Endothelial cell of umbilical vein (primary cell): Measurements from ENCODE around the gene KCNJ12. TPM values are rescaled to one million over a fixed set of nuclear protein-coding genes. Genes with fewer than 3 reads are reported as not detected.

Experiments
- BruUV-seq: library from RNA; stranded (reverse); fragments of 400-500 nt; replicated peaks from 2 replicates; lab custom pipeline; 2021; lab: Mats Ljungman, UMichigan
- CTCF ChIA-PET: fragments of 300-600, 350-600 bp; sonication (Branson Sonifier 250); formaldehyde crosslinking; loops from one replicate; lab custom pipeline; 2021; ENCODE audit warnings: antibody characterized with exemption, inconsistent platforms; lab: Charles Lee
- POLR2A ChIA-PET: fragments of 300-600, 350-600 bp; sonication (Branson Sonifier 250); formaldehyde crosslinking; loops from one replicate; lab custom pipeline; 2021; ENCODE audit warnings: antibody characterized with exemption, inconsistent platforms; lab: Charles Lee
- DNase-seq: peaks from one replicate; pipeline ENCODE4 v3.0.0-alpha.2; 2011; ENCODE audit warnings: low read depth, low spot score
- FAIRE-seq: peaks from 2 replicates; lab custom pipeline; 2011; peaks lifted over from hg19 to GRCh38; lab: Jason Lieb, UNC
- H2AFZ ChIP-seq: 2 replicates; pipeline ENCODE4 v1.6.0; 2012; ENCODE audit warnings: low read depth, low read length, control low read depth, inconsistent platforms
- H3K27ac ChIP-seq: 2 replicates; pipeline ENCODE4 v1.5.1; 2011; ENCODE audit warnings: low read depth, mild to moderate bottlenecking, control low read depth, low read length, moderate library complexity; ENCODE audit not compliant: insufficient read depth
- H3K27me3 ChIP-seq, 2 experiments: 2 replicates each; pipeline versions ENCODE4 v1.6.0 to v1.6.1; 2011; ENCODE audit warnings: low read length in 2 of 2, mixed read lengths in 1 of 2; ENCODE audit not compliant: control insufficient read depth in 2 of 2, insufficient read depth in 2 of 2
- H3K36me3 ChIP-seq, 2 experiments: 2 replicates in 1 of 2; 3 replicates in 1 of 2; pipeline ENCODE4 v1.5.1; 2011; ENCODE audit warnings: low read length in 2 of 2, mild to moderate bottlenecking in 1 of 2, moderate library complexity in 1 of 2; ENCODE audit not compliant: control insufficient read depth in 2 of 2, insufficient read depth in 2 of 2; ENCODE audit errors: extremely low read depth in 1 of 2
- H3K4me1 ChIP-seq: 3 replicates; pipeline ENCODE4 v1.5.1; 2011; ENCODE audit warnings: mild to moderate bottlenecking, low read length; ENCODE audit not compliant: control insufficient read depth, insufficient read depth; ENCODE audit errors: extremely low read depth
- H3K4me2 ChIP-seq: 2 replicates; pipeline ENCODE4 v1.6.1; 2011; ENCODE audit warnings: low read length, control low read depth, mixed read lengths; ENCODE audit not compliant: insufficient read depth
- H3K4me3 ChIP-seq, 3 experiments: fragments of 200-600 bp in 1 of 3; sonication (generic), shearing (Covaris generic) in 1 of 3; replicated peaks in 1 of 3; 2 replicates each; pipeline ENCODE4 v1.5.1; 2011 to 2016; ENCODE audit warnings: control low read depth in 3 of 3, low read length in 3 of 3, mild to moderate bottlenecking in 2 of 3, inconsistent platforms in 1 of 3, low read depth in 1 of 3, moderate library complexity in 1 of 3; ENCODE audit not compliant: insufficient read depth in 1 of 3
- H3K79me2 ChIP-seq: 2 replicates; pipeline ENCODE4 v1.6.0; 2012; ENCODE audit warnings: low read length, inconsistent platforms; ENCODE audit not compliant: control insufficient read depth, insufficient read depth
- H3K9ac ChIP-seq: replicated peaks from 2 replicates; pipeline ENCODE3; 2011; ENCODE audit warnings: low read length, control low read depth; ENCODE audit not compliant: insufficient read depth; ENCODE audit errors: extremely low read depth
- H3K9me1 ChIP-seq: replicated peaks from 3 replicates; pipeline ENCODE4 v1.6.0; 2011; ENCODE audit warnings: mild to moderate bottlenecking, low read length; ENCODE audit not compliant: control insufficient read depth, insufficient read depth; ENCODE audit errors: extremely low read depth
- H3K9me3 ChIP-seq: replicated peaks from 2 replicates; pipeline ENCODE4 v1.5.1; 2012; ENCODE audit warnings: low read length, inconsistent platforms; ENCODE audit not compliant: control insufficient read depth, insufficient read depth
- H4K20me1 ChIP-seq: replicated peaks from 2 replicates; pipeline ENCODE3; 2011; ENCODE audit warnings: mild to moderate bottlenecking, low read length; ENCODE audit not compliant: control insufficient read depth, insufficient read depth; ENCODE audit errors: extremely low read depth
- CTCF ChIP-seq, 2 donors: IDR thresholded peaks; 1 replicate in 1 of 2; 2 replicates in 1 of 2; pipeline ENCODE4 v1.5.1; 2011; ENCODE audit warnings: low read length in 2 of 2, mild to moderate bottlenecking in 2 of 2, moderate library complexity in 2 of 2, control low read depth in 1 of 2, inconsistent platforms in 1 of 2, low read depth in 1 of 2; ENCODE audit not compliant: insufficient read depth in 1 of 2; ENCODE audit errors: extremely low read depth in 1 of 2
- EZH2 ChIP-seq: IDR thresholded peaks from 2 replicates; pipeline ENCODE4 v1.6.1; 2012; ENCODE audit warnings: borderline replicate concordance, low read depth, mild to moderate bottlenecking, moderate library complexity, low read length, inconsistent platforms; ENCODE audit not compliant: severe bottlenecking
- FOS ChIP-seq: IDR thresholded peaks from 2 replicates; pipeline ENCODE4 v1.6.1; 2011; ENCODE audit warnings: mild to moderate bottlenecking, low read length, moderate library complexity, borderline replicate concordance; ENCODE audit not compliant: insufficient read depth
- GATA2 ChIP-seq: IDR thresholded peaks from 2 replicates; pipeline ENCODE4 v1.7.0; 2011; ENCODE audit warnings: low read depth, mild to moderate bottlenecking, moderate library complexity, mixed read lengths, low read length; ENCODE audit not compliant: insufficient read length, insufficient read depth
- JUN ChIP-seq: IDR thresholded peaks from 2 replicates; pipeline ENCODE4 v1.6.1; 2011; ENCODE audit warnings: borderline replicate concordance, low read depth; ENCODE audit not compliant: insufficient read length, insufficient read depth
- MAX ChIP-seq: IDR thresholded peaks from 2 replicates; pipeline ENCODE4 v1.6.1; 2011; ENCODE audit not compliant: insufficient read depth, insufficient read length
- MYC ChIP-seq: IDR thresholded peaks from one replicate; pipeline ENCODE4 v1.6.1; 2011; ENCODE audit warnings: mild to moderate bottlenecking, low read depth, low read length
- POLR2A ChIP-seq: IDR thresholded peaks from 2 replicates; pipeline ENCODE4 v1.6.1; 2012; ENCODE audit warnings: low read depth, mild to moderate bottlenecking, control low read depth, low read length
- POLR2AphosphoS5 ChIP-seq: IDR thresholded peaks from 2 replicates; pipeline ENCODE4 v1.6.1; 2012; ENCODE audit warnings: low read depth, mild to moderate bottlenecking, control low read depth, low read length, moderate library complexity; ENCODE audit not compliant: insufficient read depth
- dilution Hi-C: fragments of 300-500 bp; cut with MboI; formaldehyde crosslinking; loops from one replicate; pipeline ENCODE4 v1.15.0; 2019; ENCODE audit warnings: low sequenced_read_pairs; ENCODE audit not compliant: extremely low pct_ligation_motif_present
- intact Hi-C: fragments of 100-400 bp; cut with micrococcal nuclease; formaldehyde crosslinking; loops from one replicate; pipeline ENCODE4 v1.10.0; 2022
- polyA plus RNA-seq, 4 experiments: library from polyadenylated mRNA; depleted of rRNA in 3 of 4; stranded (reverse) in 3 of 4; unstranded in 1 of 4; fragments of >200 nt; gene quantifications; 2 replicates each; pipeline versions ENCODE4 v1.2.1 to v1.2.3, GENCODE V29; 2011 to 2012; ENCODE audit warnings: missing spikeins in 1 of 4
- total RNA-seq: library from RNA; stranded (reverse); gene quantifications from 2 replicates; pipeline ENCODE4 v1.2.3, GENCODE V29; 2021

Gene KCNJ12
- total and polyA plus RNA-seq, 2 donors (not counting 3 experiments of a cell fraction or from before 2014, with no cell fraction given), result 0.19 to 0.44 TPM

GRCh38 chr17:21359483-21359840 lies 16.7 kb upstream of the KCNJ12 start:
- H2AFZ ChIP-seq, result no peak overlapping the region
- FAIRE-seq, result no peak
- CTCF ChIA-PET, result no interaction called here
- H3K79me2 ChIP-seq, result no peaks in the 10 kb centered on the region
- no peaks in the 10 kb centered on the region for H3K36me3 ChIP-seq
- H3K9me3 ChIP-seq, result no peaks in the 10 kb centered on the region
- H3K4me1 ChIP-seq, result no peaks in the 10 kb centered on the region
- POLR2A ChIA-PET, result no interaction called here
- no peak for DNase-seq
- TF ChIP-seq MAX (no peak), FOS (no peak), POLR2AphosphoS5 (no peak), JUN (no peak), MYC (no peak), POLR2A (no peak), EZH2 (no peak), GATA2 (no peak), CTCF (IDR thresholded peaks at IDR 0.05; ENCODE audit: extremely low read depth in 1 of 2, insufficient read depth in 1 of 2, low read depth in 1 of 2, low read length in 2 of 2) (no peak)
- intact Hi-C loops, result no loop called here
- H3K9ac ChIP-seq, result no peak overlapping the region
- dilution Hi-C loops, result no loop called here
- no TSS peak for BruUV-seq
- no peaks in the 10 kb centered on the region for H3K9me1 ChIP-seq
- H3K4me3 ChIP-seq, result no peak overlapping the region
- H3K27me3 ChIP-seq, result no peaks in the 10 kb centered on the region
- H3K4me2 ChIP-seq, result no peak overlapping the region
- H4K20me1 ChIP-seq, result no peaks in the 10 kb centered on the region
- no peak overlapping the region for H3K27ac ChIP-seq
